GM12878 (cell line): ENCODE data around the gene SSUH2. TPM values are rescaled to one million over a fixed set of nuclear protein-coding genes. Genes with fewer than 3 reads are reported as not detected.
"Not testable (repeated sequence)": the region's sequence is repeated elsewhere in the genome, so short reads cannot be mapped to it uniquely, and the experiment has no call there.

Experiments used
- ATAC-seq: fragments of 200-7000 bp; cut with Tn5 transposase; 3 replicates; pipeline ENCODE4 v1.9.1; 2020; ENCODE audit warnings: mild to moderate bottlenecking, moderate library complexity
- BruUV-seq: library from RNA; stranded (reverse); fragments of 400-500 nt; replicated peaks from 2 replicates; lab custom pipeline; 2021; lab: Mats Ljungman, UMichigan
- CTCF ChIA-PET: fragments of 300-600 bp; sonication (Branson Sonifier 250); formaldehyde crosslinking; extraction: SDS; loops from one replicate; lab custom pipeline; 2021; ENCODE audit warnings: inconsistent platforms; lab: Yijun Ruan, JAX
- POLR2A ChIA-PET: fragments of 350-600 bp; formaldehyde crosslinking; extraction: SDS; loops from one replicate; lab custom pipeline; 2021; ENCODE audit warnings: inconsistent platforms; lab: Charles Lee
- RAD21 ChIA-PET: fragments of 300-600 bp; sonication (Branson Sonifier 250); formaldehyde crosslinking; loops from one replicate; lab custom pipeline; 2023; ENCODE audit warnings: antibody characterized with exemption; ENCODE audit not compliant: unreplicated experiment; lab: Charles Lee
- SMC1A ChIA-PET: fragments of 300-600 bp; sonication (Branson Sonifier 250); formaldehyde crosslinking; loops from one replicate; lab custom pipeline; 2023; ENCODE audit not compliant: unreplicated experiment, uncharacterized antibody; lab: Charles Lee
- DNase-seq: peaks from one replicate; pipeline ENCODE4 v3.0.0-alpha.2; 2011; ENCODE audit warnings: low read depth, low spot score
- FAIRE-seq: peaks from 3 replicates; lab custom pipeline; 2011; peaks lifted over from hg19 to GRCh38; lab: Jason Lieb, UNC
- H2AFZ ChIP-seq: 2 replicates; pipeline ENCODE4 v1.6.0; 2011; ENCODE audit warnings: low read depth, low read length, control low read depth; ENCODE audit not compliant: control insufficient read depth
- H3K27ac ChIP-seq: 2 replicates; pipeline ENCODE4 v1.5.1; 2011; ENCODE audit warnings: control low read depth; ENCODE audit not compliant: control insufficient read depth, insufficient read depth
- H3K27me3 ChIP-seq, 2 experiments: replicated peaks in 1 of 2; 2 replicates each; pipeline versions ENCODE4 v1.6.0 to v1.6.1; 2011; ENCODE audit warnings: low read length in 1 of 2; ENCODE audit not compliant: control insufficient read depth in 2 of 2, insufficient read depth in 2 of 2
- H3K36me3 ChIP-seq, 2 experiments: 2 replicates each; pipeline ENCODE4 v1.5.1; 2011; ENCODE audit warnings: low read length in 1 of 2; ENCODE audit not compliant: control insufficient read depth in 2 of 2, insufficient read depth in 2 of 2
- H3K4me1 ChIP-seq: 2 replicates; pipeline ENCODE4 v1.6.1; 2011; ENCODE audit warnings: mild to moderate bottlenecking, low read length, moderate library complexity, mixed read lengths; ENCODE audit not compliant: control insufficient read depth, insufficient read depth
- H3K4me2 ChIP-seq: 2 replicates; pipeline ENCODE4 v1.6.0; 2011; ENCODE audit warnings: control low read depth; ENCODE audit not compliant: control insufficient read depth, insufficient read depth
- H3K4me3 ChIP-seq: fragments of 200-600 bp; sonication (generic); 2 replicates; pipeline ENCODE4 v1.5.1; 2016
- H3K79me2 ChIP-seq: 2 replicates; pipeline ENCODE4 v1.6.0; 2011; ENCODE audit warnings: low read length; ENCODE audit not compliant: control insufficient read depth, insufficient read depth
- H3K9ac ChIP-seq: 2 replicates; pipeline ENCODE4 v1.8.0; 2011; ENCODE audit warnings: low read length, control low read depth, mixed read lengths; ENCODE audit not compliant: control insufficient read depth, insufficient read depth
- H3K9me3 ChIP-seq: replicated peaks from 3 replicates; pipeline ENCODE4 v1.5.1; 2011; ENCODE audit warnings: mild to moderate bottlenecking, low read length; ENCODE audit not compliant: control insufficient read depth, insufficient read depth
- H4K20me1 ChIP-seq: 2 replicates; pipeline ENCODE4 v1.6.0; 2011; ENCODE audit not compliant: control insufficient read depth, insufficient read depth
- BHLHE40 ChIP-seq, 2 experiments: fragments of 450-650 bp in 1 of 2; IDR thresholded peaks; 2 replicates each; pipeline ENCODE4 v1.6.1; 2011 to 2017; ENCODE audit warnings: low read depth in 2 of 2, borderline replicate concordance in 1 of 2, improper control_type of control experiment in 1 of 2, low read length in 1 of 2, mild to moderate bottlenecking in 1 of 2
- RAD21 ChIP-seq: IDR thresholded peaks from 2 replicates; pipeline ENCODE4 v1.6.1; 2011; ENCODE audit warnings: mild to moderate bottlenecking, low read depth, low read length, moderate library complexity; ENCODE audit not compliant: insufficient read depth
- RELA ChIP-seq: fragments of 450-650 bp; IDR thresholded peaks from 2 replicates; pipeline ENCODE4 v1.8.0; 2014; ENCODE audit warnings: borderline replicate concordance; ENCODE audit not compliant: partially characterized antibody
- SMC3 ChIP-seq: IDR thresholded peaks from 2 replicates; pipeline ENCODE4 v1.6.1; 2011; ENCODE audit warnings: low read length, improper control_type of control experiment, borderline replicate concordance
- WGBS: methylation state at CpG from one replicate; pipeline ENCODE4 v1.1.6; 2016; ENCODE audit warnings: low lambda C conversion rate; ENCODE audit not compliant: insufficient replicate concordance, insufficient coverage; ENCODE audit errors: missing lambda C conversion rate; 5-methylcytosine and 5-hydroxymethylcytosine counted together
- in situ Hi-C: fragments of 300-500 bp; cut with MboI; formaldehyde crosslinking; loops from 9 replicates; pipeline ENCODE4 v1.14.3; 2018; ENCODE audit warnings: mixed read lengths
- intact Hi-C: fragments of 100-400 bp; cut with micrococcal nuclease; formaldehyde crosslinking; loops from one replicate; pipeline ENCODE4 v1.14.2; 2022; ENCODE audit not compliant: unreplicated experiment
- polyA plus RNA-seq, 11 experiments: library from polyadenylated mRNA; depleted of rRNA in 4 of 11; unstranded in 6 of 11; stranded (reverse) in 5 of 11; fragments of >200 nt; fragmentation: Nextera tagmentation in 4 of 11; fragmentation: Illumina TruSeq in 1 of 11; extraction: Ambion mirVana in 4 of 11; extraction: Trizol in 1 of 11; gene quantifications; 1 replicate in 1 of 11; 2 replicates in 10 of 11; pipeline versions ENCODE4 v1.2.1 to v1.2.3, GENCODE V29; 2011 to 2016; ENCODE audit warnings: inconsistent platforms in 2 of 11, missing spikeins in 2 of 11, low read depth in 1 of 11
- total RNA-seq, 4 experiments: library from RNA; depleted of rRNA in 3 of 4; stranded (reverse); fragments of >200 nt in 3 of 4; fragmentation: Illumina TruSeq in 1 of 4; extraction: Trizol in 1 of 4; gene quantifications; 2 replicates each; pipeline versions ENCODE4 v1.2.1 to v1.2.3, GENCODE V29; 2013 to 2021
- TF ChIP-seq, protein P1 (sequence below), 3 experiments: IDR thresholded peaks in 2 of 3; conservative IDR thresholded peaks in 1 of 3; 2 replicates each; pipeline ENCODE4 v1.5.1; 2011; ENCODE audit warnings: low read depth in 3 of 3, low read length in 3 of 3, mild to moderate bottlenecking in 3 of 3, control low read depth in 2 of 3, moderate library complexity in 2 of 3, inconsistent platforms in 1 of 3, mixed read lengths in 1 of 3; ENCODE audit not compliant: control insufficient read depth in 2 of 3, insufficient read depth in 1 of 3; ENCODE audit errors: extremely low read depth in 1 of 3

SSUH2 gene
- total and polyA plus RNA-seq, 10 of the 15 experiments (the other 5 are each of a cell fraction or from before 2014, with no cell fraction given): 0.09 to 0.26 TPM; not detected in 8

DNA sequence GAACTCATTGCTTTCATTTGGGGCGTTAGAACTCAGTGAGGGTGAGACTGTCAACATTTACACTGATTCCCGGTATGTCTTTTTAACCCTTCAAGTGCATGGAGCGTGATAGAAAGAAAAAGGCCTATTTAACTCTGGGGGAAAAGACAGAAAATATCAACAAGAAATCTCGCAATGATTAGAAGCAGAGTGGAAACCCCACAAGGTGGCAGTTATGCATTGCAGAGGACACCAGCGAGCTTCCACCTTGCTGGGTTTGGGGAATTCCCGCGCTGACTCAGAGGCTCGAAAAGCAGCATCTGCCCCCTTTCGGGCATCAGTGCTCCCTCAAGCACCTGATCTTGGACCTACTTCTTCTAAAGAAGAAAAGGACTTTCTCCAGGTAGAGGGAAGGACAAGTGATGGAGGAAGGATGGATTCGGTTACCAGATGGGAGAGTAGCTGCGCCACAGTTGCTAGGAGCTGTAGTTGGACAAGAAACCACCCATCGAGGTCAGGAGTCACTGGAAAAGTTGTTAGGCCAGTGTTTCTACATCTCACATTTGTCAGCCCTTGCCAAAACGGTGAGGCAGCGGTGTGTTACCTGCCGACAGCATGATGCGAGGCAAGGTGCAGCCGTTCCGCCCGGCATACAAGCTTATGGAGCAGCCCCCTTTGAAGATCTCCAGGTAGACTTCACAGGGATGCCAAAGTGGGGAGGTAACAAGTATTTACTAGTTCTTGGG, 38.4 kb upstream of the SSUH2 start:
- H2AFZ ChIP-seq, H4K20me1 ChIP-seq, BruUV-seq, H3K9me3 ChIP-seq, H3K4me2 ChIP-seq, in situ Hi-C loops, H3K27me3 ChIP-seq, H3K4me3 ChIP-seq, ATAC-seq, H3K27ac ChIP-seq, H3K36me3 ChIP-seq, DNase-seq, FAIRE-seq, H3K4me1 ChIP-seq, H3K9ac ChIP-seq, H3K79me2 ChIP-seq, POLR2A ChIA-PET: not testable (repeated sequence)
- TF ChIP-seq RAD21: 0 out of 2 replicates have a peak, but pooled peaks have one; percentile 42
- TF ChIP-seq RELA: peak; percentile 68
- TF ChIP-seq, protein P1, sequence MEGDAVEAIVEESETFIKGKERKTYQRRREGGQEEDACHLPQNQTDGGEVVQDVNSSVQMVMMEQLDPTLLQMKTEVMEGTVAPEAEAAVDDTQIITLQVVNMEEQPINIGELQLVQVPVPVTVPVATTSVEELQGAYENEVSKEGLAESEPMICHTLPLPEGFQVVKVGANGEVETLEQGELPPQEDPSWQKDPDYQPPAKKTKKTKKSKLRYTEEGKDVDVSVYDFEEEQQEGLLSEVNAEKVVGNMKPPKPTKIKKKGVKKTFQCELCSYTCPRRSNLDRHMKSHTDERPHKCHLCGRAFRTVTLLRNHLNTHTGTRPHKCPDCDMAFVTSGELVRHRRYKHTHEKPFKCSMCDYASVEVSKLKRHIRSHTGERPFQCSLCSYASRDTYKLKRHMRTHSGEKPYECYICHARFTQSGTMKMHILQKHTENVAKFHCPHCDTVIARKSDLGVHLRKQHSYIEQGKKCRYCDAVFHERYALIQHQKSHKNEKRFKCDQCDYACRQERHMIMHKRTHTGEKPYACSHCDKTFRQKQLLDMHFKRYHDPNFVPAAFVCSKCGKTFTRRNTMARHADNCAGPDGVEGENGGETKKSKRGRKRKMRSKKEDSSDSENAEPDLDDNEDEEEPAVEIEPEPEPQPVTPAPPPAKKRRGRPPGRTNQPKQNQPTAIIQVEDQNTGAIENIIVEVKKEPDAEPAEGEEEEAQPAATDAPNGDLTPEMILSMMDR (IDR thresholded peaks at IDR 0.05 in 2 of 3, conservative IDR thresholded peaks at IDR 0.05 in 1 of 3; ENCODE audit: control insufficient read depth in 2 of 3, extremely low read depth in 1 of 3, insufficient read depth in 1 of 3, low read depth in 3 of 3, low read length in 3 of 3): peak; percentile 30 to 50 (median 35); a peak in 4 of 6 replicates
- TF ChIP-seq BHLHE40 (IDR thresholded peaks at IDR 0.05; ENCODE audit: borderline replicate concordance in 1 of 2, low read depth in 2 of 2, low read length in 1 of 2): 0 out of 4 replicates have a peak, but pooled peaks of 1 of the 2 experiments have one; percentile 11
- peak; percentile 24; the same call in 1 of the 2 replicates for TF ChIP-seq SMC3
- intact Hi-C loops: loop anchor here (2.0 to 5.0 kb wide), 2 partner anchors 18 to 84 kb away; partner anchors contain the start of gene OXTR
- ChIA-PET CTCF (interaction anchor here (1.2 to 2.5 kb wide), 3 partner anchors 19 to 86 kb away, joined by 3 to 31 read pairs (median 6); partner anchors contain the start of gene OXTR), RAD21 (interaction anchor here (2.3 kb wide), 1 partner anchor 19 kb away, joined by 14 read pairs; no protein-coding TSS in a partner anchor), SMC1A (interaction anchor here (1.2 to 2.2 kb wide), 2 partner anchors 19 to 381 kb away, joined by 3 to 13 read pairs; no protein-coding TSS in a partner anchor)
- 20% methylated on average over 19 of the region's 19 CpGs for WGBS

DNA sequence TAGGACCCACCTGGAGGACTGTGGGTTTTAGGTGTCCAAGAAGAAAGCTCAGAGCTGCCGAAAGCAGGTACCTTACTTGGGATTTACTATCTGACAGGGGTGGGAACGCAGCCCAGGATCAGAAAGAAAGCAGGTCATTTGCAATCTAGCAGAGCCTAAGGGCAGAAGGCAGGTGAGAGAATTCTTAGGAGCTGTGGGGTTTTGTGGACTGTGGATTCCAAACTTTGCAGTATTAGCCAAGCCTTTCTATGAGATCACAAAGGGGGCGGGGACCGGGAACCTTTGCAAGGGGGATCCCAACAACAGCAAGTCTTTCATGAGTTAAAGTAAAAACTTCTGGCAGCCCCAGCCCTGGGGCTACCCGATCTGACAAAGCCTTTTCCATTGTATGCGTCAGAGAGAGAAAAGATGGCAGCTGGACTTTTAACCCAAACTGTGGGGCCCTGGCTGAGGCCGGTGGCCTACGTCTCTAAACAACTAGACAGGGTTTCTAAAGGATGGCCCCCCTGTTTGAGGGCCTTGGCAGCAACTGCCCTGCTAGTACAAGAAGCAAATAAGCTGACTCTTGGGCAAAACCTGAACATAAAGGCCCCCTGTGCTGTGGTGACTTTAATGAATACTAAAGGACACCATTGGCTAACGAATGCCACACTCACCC, 37.4 kb upstream of the SSUH2 start:
- DNase-seq, H3K27ac ChIP-seq, H3K36me3 ChIP-seq, BruUV-seq, H3K9ac ChIP-seq, H3K4me1 ChIP-seq, H3K79me2 ChIP-seq, H3K4me2 ChIP-seq, in situ Hi-C loops, H2AFZ ChIP-seq, ATAC-seq, H3K27me3 ChIP-seq, H3K4me3 ChIP-seq, H3K9me3 ChIP-seq, POLR2A ChIA-PET, FAIRE-seq, H4K20me1 ChIP-seq: not testable (repeated sequence)
- CTCF ChIA-PET: interaction anchor here (0.6 to 2.5 kb wide), 5 partner anchors 18 to 181 kb away, joined by 3 to 31 read pairs (median 3); partner anchors contain the start of gene OXTR
- WGBS: 84% methylated on average over 7 of the region's 9 CpGs
- intact Hi-C loops: loop anchor here (2.0 to 5.0 kb wide), 2 partner anchors 17 to 85 kb away; partner anchors contain the start of gene OXTR
- RAD21 ChIA-PET: interaction anchor here (2.3 kb wide), 1 partner anchor 18 kb away, joined by 14 read pairs; no protein-coding TSS in a partner anchor
- SMC1A ChIA-PET: interaction anchor here (0.7 to 2.2 kb wide), 3 partner anchors 18 to 382 kb away, joined by 3 to 13 read pairs (median 4); partner anchors contain the start of gene OXTR
